Endothelial cell of umbilical vein (primary cell): ENCODE measurements around the gene COL4A2. TPM values are rescaled to one million over a fixed set of nuclear protein-coding genes. Genes with fewer than 3 reads are reported as not detected.

Experiments
- BruUV-seq: library from RNA; stranded (reverse); fragments of 400-500 nt; replicated peaks from 2 replicates; lab custom pipeline; 2021; lab: Mats Ljungman, UMichigan
- CTCF ChIA-PET: fragments of 300-600, 350-600 bp; sonication (Branson Sonifier 250); formaldehyde crosslinking; loops from one replicate; lab custom pipeline; 2021; ENCODE audit warnings: antibody characterized with exemption, inconsistent platforms; lab: Charles Lee
- POLR2A ChIA-PET: fragments of 300-600, 350-600 bp; sonication (Branson Sonifier 250); formaldehyde crosslinking; loops from one replicate; lab custom pipeline; 2021; ENCODE audit warnings: antibody characterized with exemption, inconsistent platforms; lab: Charles Lee
- DNase-seq: peaks from one replicate; pipeline ENCODE4 v3.0.0-alpha.2; 2011; ENCODE audit warnings: low read depth, low spot score
- FAIRE-seq: peaks from 2 replicates; lab custom pipeline; 2011; peaks lifted over from hg19 to GRCh38; lab: Jason Lieb, UNC
- H2AFZ ChIP-seq: 2 replicates; pipeline ENCODE4 v1.6.0; 2012; ENCODE audit warnings: low read depth, low read length, control low read depth, inconsistent platforms
- H3K27ac ChIP-seq: 2 replicates; pipeline ENCODE4 v1.5.1; 2011; ENCODE audit warnings: low read depth, mild to moderate bottlenecking, control low read depth, low read length, moderate library complexity; ENCODE audit not compliant: insufficient read depth
- H3K27me3 ChIP-seq, 2 experiments: 2 replicates each; pipeline versions ENCODE4 v1.6.0 to v1.6.1; 2011; ENCODE audit warnings: low read length in 2 of 2, mixed read lengths in 1 of 2; ENCODE audit not compliant: control insufficient read depth in 2 of 2, insufficient read depth in 2 of 2
- H3K36me3 ChIP-seq, 2 experiments: 2 replicates in 1 of 2; 3 replicates in 1 of 2; pipeline ENCODE4 v1.5.1; 2011; ENCODE audit warnings: low read length in 2 of 2, mild to moderate bottlenecking in 1 of 2, moderate library complexity in 1 of 2; ENCODE audit not compliant: control insufficient read depth in 2 of 2, insufficient read depth in 2 of 2; ENCODE audit errors: extremely low read depth in 1 of 2
- H3K4me1 ChIP-seq: 3 replicates; pipeline ENCODE4 v1.5.1; 2011; ENCODE audit warnings: mild to moderate bottlenecking, low read length; ENCODE audit not compliant: control insufficient read depth, insufficient read depth; ENCODE audit errors: extremely low read depth
- H3K4me2 ChIP-seq: 2 replicates; pipeline ENCODE4 v1.6.1; 2011; ENCODE audit warnings: low read length, control low read depth, mixed read lengths; ENCODE audit not compliant: insufficient read depth
- H3K4me3 ChIP-seq, 3 experiments: fragments of 200-600 bp in 1 of 3; sonication (generic), shearing (Covaris generic) in 1 of 3; replicated peaks in 1 of 3; 2 replicates each; pipeline ENCODE4 v1.5.1; 2011 to 2016; ENCODE audit warnings: control low read depth in 3 of 3, low read length in 3 of 3, mild to moderate bottlenecking in 2 of 3, inconsistent platforms in 1 of 3, low read depth in 1 of 3, moderate library complexity in 1 of 3; ENCODE audit not compliant: insufficient read depth in 1 of 3
- H3K79me2 ChIP-seq: 2 replicates; pipeline ENCODE4 v1.6.0; 2012; ENCODE audit warnings: low read length, inconsistent platforms; ENCODE audit not compliant: control insufficient read depth, insufficient read depth
- H3K9ac ChIP-seq: replicated peaks from 2 replicates; pipeline ENCODE3; 2011; ENCODE audit warnings: low read length, control low read depth; ENCODE audit not compliant: insufficient read depth; ENCODE audit errors: extremely low read depth
- H3K9me1 ChIP-seq: replicated peaks from 3 replicates; pipeline ENCODE4 v1.6.0; 2011; ENCODE audit warnings: mild to moderate bottlenecking, low read length; ENCODE audit not compliant: control insufficient read depth, insufficient read depth; ENCODE audit errors: extremely low read depth
- H3K9me3 ChIP-seq: replicated peaks from 2 replicates; pipeline ENCODE4 v1.5.1; 2012; ENCODE audit warnings: low read length, inconsistent platforms; ENCODE audit not compliant: control insufficient read depth, insufficient read depth
- H4K20me1 ChIP-seq: replicated peaks from 2 replicates; pipeline ENCODE3; 2011; ENCODE audit warnings: mild to moderate bottlenecking, low read length; ENCODE audit not compliant: control insufficient read depth, insufficient read depth; ENCODE audit errors: extremely low read depth
- CTCF ChIP-seq, 2 donors: IDR thresholded peaks; 1 replicate in 1 of 2; 2 replicates in 1 of 2; pipeline ENCODE4 v1.5.1; 2011; ENCODE audit warnings: low read length in 2 of 2, mild to moderate bottlenecking in 2 of 2, moderate library complexity in 2 of 2, control low read depth in 1 of 2, inconsistent platforms in 1 of 2, low read depth in 1 of 2; ENCODE audit not compliant: insufficient read depth in 1 of 2; ENCODE audit errors: extremely low read depth in 1 of 2
- EZH2 ChIP-seq: IDR thresholded peaks from 2 replicates; pipeline ENCODE4 v1.6.1; 2012; ENCODE audit warnings: borderline replicate concordance, low read depth, mild to moderate bottlenecking, moderate library complexity, low read length, inconsistent platforms; ENCODE audit not compliant: severe bottlenecking
- FOS ChIP-seq: IDR thresholded peaks from 2 replicates; pipeline ENCODE4 v1.6.1; 2011; ENCODE audit warnings: mild to moderate bottlenecking, low read length, moderate library complexity, borderline replicate concordance; ENCODE audit not compliant: insufficient read depth
- GATA2 ChIP-seq: IDR thresholded peaks from 2 replicates; pipeline ENCODE4 v1.7.0; 2011; ENCODE audit warnings: low read depth, mild to moderate bottlenecking, moderate library complexity, mixed read lengths, low read length; ENCODE audit not compliant: insufficient read length, insufficient read depth
- JUN ChIP-seq: IDR thresholded peaks from 2 replicates; pipeline ENCODE4 v1.6.1; 2011; ENCODE audit warnings: borderline replicate concordance, low read depth; ENCODE audit not compliant: insufficient read length, insufficient read depth
- MAX ChIP-seq: IDR thresholded peaks from 2 replicates; pipeline ENCODE4 v1.6.1; 2011; ENCODE audit not compliant: insufficient read depth, insufficient read length
- MYC ChIP-seq: IDR thresholded peaks from one replicate; pipeline ENCODE4 v1.6.1; 2011; ENCODE audit warnings: mild to moderate bottlenecking, low read depth, low read length
- POLR2A ChIP-seq: IDR thresholded peaks from 2 replicates; pipeline ENCODE4 v1.6.1; 2012; ENCODE audit warnings: low read depth, mild to moderate bottlenecking, control low read depth, low read length
- POLR2AphosphoS5 ChIP-seq: IDR thresholded peaks from 2 replicates; pipeline ENCODE4 v1.6.1; 2012; ENCODE audit warnings: low read depth, mild to moderate bottlenecking, control low read depth, low read length, moderate library complexity; ENCODE audit not compliant: insufficient read depth
- dilution Hi-C: fragments of 300-500 bp; cut with MboI; formaldehyde crosslinking; loops from one replicate; pipeline ENCODE4 v1.15.0; 2019; ENCODE audit warnings: low sequenced_read_pairs; ENCODE audit not compliant: extremely low pct_ligation_motif_present
- intact Hi-C: fragments of 100-400 bp; cut with micrococcal nuclease; formaldehyde crosslinking; loops from one replicate; pipeline ENCODE4 v1.10.0; 2022
- polyA plus RNA-seq, 4 experiments: library from polyadenylated mRNA; depleted of rRNA in 3 of 4; stranded (reverse) in 3 of 4; unstranded in 1 of 4; fragments of >200 nt; gene quantifications; 2 replicates each; pipeline versions ENCODE4 v1.2.1 to v1.2.3, GENCODE V29; 2011 to 2012; ENCODE audit warnings: missing spikeins in 1 of 4
- total RNA-seq: library from RNA; stranded (reverse); gene quantifications from 2 replicates; pipeline ENCODE4 v1.2.3, GENCODE V29; 2021

COL4A2 gene
- total and polyA plus RNA-seq, 2 donors (not counting 3 experiments of a cell fraction or from before 2014, with no cell fraction given), result 792 to 940 TPM

DNA sequence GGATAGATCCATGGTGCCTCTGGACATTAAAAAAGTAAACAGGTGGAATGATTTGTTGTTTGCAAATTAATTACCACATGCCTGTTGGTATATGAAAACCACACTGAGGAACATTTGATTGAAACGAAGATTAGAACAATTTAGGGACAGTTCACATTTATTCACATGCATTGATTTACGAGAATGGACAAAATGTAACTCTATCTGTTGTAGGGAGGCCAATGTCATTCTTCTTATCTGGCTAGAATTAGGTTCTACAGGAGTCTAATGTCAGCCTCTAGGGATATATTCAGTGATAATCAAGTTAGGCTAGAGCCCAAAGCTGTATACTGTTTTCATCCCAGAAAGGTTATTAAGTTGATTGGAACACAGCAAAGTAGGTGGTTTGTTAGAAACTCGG lies 125.4 kb downstream of the COL4A2 start:
- Histone ChIP-seq H4K20me1 (no peaks in the 10 kb centered on the region), H2AFZ (no peak overlapping the region), H3K36me3 (peaks cover 25 to 41% of the 10 kb centered on the region in 2 experiments), H3K9me3 (no peaks in the 10 kb centered on the region), H3K27me3 (no peaks in the 10 kb centered on the region), H3K9ac (no peak overlapping the region), H3K27ac (peak overlapping the region; percentile 23), H3K4me1 (peaks cover 22% of the 10 kb centered on the region), H3K9me1 (no peaks in the 10 kb centered on the region), H3K79me2 (no peaks in the 10 kb centered on the region), H3K4me3 (no peak overlapping the region), H3K4me2 (no peak overlapping the region)
- TF ChIP-seq MAX (no peak), POLR2A (no peak), FOS (no peak), JUN (no peak), EZH2 (no peak), GATA2 (no peak), POLR2AphosphoS5 (no peak), MYC (no peak)
- BruUV-seq, result no TSS peak
- dilution Hi-C loops, result no loop called here
- CTCF ChIA-PET, result interaction anchor here (1.3 to 1.9 kb wide), 2 partner anchors 11 to 23 kb away, joined by 5 to 6 read pairs; no protein-coding TSS in a partner anchor
- POLR2A ChIA-PET, result no interaction called here
- intact Hi-C loops, result no loop called here
- DNase-seq (no peak), FAIRE-seq (no peak)

DNA sequence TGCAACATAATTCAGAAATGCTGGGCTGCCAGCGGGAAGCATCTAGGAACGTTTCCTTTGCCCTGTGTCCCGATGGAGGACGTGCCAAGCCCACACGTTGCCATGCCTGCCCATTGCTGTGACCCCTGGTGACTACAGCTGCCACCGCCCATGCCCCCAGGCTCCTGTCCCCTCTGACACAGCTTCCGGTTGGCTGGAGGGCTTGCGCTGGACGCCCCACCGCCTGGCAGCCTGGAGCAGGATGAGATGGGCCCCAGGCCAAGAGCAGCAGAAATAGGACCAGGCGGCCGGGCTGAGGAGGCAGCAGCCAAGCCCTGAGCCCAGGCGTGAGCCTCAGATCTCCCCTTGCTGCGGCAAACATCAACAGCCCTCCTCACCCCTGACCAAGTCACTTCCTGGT lies 125.9 kb downstream of the COL4A2 start:
- dilution Hi-C loops, result no loop called here
- Histone ChIP-seq H3K9me3 (no peaks in the 10 kb centered on the region), H3K9me1 (no peaks in the 10 kb centered on the region), H3K36me3 (peaks cover 27 to 41% of the 10 kb centered on the region in 2 experiments), H2AFZ (no peak overlapping the region), H3K79me2 (no peaks in the 10 kb centered on the region), H4K20me1 (no peaks in the 10 kb centered on the region), H3K4me1 (peaks cover 22% of the 10 kb centered on the region), H3K4me2 (no peak overlapping the region), H3K27ac (peak overlapping the region; percentile 33), H3K4me3 (no peak overlapping the region), H3K9ac (peak overlapping the region; percentile 7), H3K27me3 (no peaks in the 10 kb centered on the region)
- CTCF ChIA-PET, result interaction anchor here (1.3 to 1.9 kb wide), 2 partner anchors 11 to 23 kb away, joined by 5 to 6 read pairs; no protein-coding TSS in a partner anchor
- peak; percentile 33 for TF ChIP-seq POLR2A
- no peak for TF ChIP-seq EZH2
- TF ChIP-seq POLR2AphosphoS5, result peak; percentile 48
- TF ChIP-seq FOS, result peak; percentile 6
- TF ChIP-seq MYC, result no peak
- TF ChIP-seq JUN, result no peak
- TF ChIP-seq CTCF (IDR thresholded peaks at IDR 0.05; ENCODE audit: extremely low read depth in 1 of 2, insufficient read depth in 1 of 2, low read depth in 1 of 2, low read length in 2 of 2), result no peak
- peak; percentile 35 for TF ChIP-seq GATA2
- TF ChIP-seq MAX, result no peak
- no TSS peak for BruUV-seq
- POLR2A ChIA-PET, result no interaction called here
- FAIRE-seq (peak; percentile 69), DNase-seq (peak; percentile 74)
- intact Hi-C loops, result no loop called here
